ENCODE measurements around the gene SEPSECS.

Gene SEPSECS

DNA sequence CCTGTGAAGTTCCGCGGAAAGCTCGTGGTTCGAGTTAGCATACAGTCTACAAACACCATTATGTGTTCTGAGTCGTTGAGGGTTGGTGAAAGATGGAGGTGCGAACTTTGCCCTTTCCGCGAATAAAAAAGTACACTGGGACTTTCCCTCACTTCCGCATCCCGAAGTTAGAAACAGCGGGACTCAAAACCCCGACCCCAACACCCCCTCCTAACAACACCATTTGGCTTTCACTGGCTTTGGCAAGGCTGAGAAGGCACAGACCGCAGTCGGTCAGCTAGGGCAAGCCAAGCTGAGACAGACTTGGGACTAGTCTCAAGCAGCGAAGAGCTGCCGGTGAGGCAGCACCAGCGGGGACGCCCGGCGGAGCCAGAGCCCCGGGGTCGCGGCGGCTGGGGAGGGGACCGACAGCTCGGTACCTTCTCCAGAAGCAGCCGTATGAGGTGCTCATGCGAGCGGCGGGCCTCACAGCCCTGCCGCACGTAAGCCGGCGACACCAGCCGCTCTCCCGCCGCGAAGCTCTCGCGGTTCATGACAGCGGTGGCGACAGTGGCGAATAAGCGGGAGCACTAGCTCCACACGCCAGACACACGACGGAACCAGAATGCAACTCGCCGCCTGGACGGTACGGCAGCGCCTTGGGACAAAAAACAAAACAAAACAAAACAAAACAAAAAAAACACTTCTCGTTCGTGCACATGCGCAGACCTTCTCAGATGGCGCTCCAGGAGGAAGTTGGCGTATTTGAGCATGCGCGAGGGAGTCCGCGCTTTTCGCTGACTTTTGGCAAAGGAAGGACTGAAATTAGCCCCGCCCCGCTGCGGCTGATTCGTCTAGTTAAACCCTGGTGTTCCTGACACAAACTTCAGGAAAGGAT is at the start of gene SEPSECS:
Gene SEPSECS, minus strand, starts transcription at position 613 of the 877 bp plus-strand sequence. Its CDS starts 80 bp downstream, at position 533.
- peak; percentile 98 for DNase-seq (ENCODE audit: low read depth)
- peak within 1 kb of the TSS; percentile 91 for H3K4me3 ChIP-seq (ENCODE audit: control insufficient read depth, low read depth, low read length)
- TF ChIP-seq, protein P1, sequence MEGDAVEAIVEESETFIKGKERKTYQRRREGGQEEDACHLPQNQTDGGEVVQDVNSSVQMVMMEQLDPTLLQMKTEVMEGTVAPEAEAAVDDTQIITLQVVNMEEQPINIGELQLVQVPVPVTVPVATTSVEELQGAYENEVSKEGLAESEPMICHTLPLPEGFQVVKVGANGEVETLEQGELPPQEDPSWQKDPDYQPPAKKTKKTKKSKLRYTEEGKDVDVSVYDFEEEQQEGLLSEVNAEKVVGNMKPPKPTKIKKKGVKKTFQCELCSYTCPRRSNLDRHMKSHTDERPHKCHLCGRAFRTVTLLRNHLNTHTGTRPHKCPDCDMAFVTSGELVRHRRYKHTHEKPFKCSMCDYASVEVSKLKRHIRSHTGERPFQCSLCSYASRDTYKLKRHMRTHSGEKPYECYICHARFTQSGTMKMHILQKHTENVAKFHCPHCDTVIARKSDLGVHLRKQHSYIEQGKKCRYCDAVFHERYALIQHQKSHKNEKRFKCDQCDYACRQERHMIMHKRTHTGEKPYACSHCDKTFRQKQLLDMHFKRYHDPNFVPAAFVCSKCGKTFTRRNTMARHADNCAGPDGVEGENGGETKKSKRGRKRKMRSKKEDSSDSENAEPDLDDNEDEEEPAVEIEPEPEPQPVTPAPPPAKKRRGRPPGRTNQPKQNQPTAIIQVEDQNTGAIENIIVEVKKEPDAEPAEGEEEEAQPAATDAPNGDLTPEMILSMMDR (conservative IDR thresholded peaks at IDR 0.05; ENCODE audit: control insufficient read depth, insufficient read depth, low read depth, low read length): no peak

DNA sequence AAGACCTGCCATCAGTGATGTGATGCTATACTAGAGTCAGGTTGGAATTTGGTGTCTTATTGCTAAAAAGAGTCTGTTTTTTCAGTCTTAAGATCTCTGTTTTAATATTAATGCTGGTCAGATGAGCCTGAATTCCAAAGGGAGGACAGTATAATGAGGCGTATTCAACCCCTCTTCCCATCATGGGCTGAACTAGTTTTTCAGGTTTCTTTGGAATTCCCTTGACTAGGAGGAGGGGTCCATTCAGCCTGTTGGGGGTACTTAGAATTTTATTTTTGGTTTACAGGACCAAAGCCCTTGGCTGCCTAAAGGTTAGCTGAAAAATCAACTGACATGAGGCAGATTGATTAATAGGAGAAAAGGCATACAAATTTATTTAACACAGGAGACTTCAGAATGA is 49.5 kb upstream of the SEPSECS start:
- TF ChIP-seq, protein P1 (conservative IDR thresholded peaks at IDR 0.05; ENCODE audit: control insufficient read depth, insufficient read depth, low read depth, low read length): no peak
- no peak for DNase-seq (ENCODE audit: low read depth)
- H3K4me3 ChIP-seq (ENCODE audit: control insufficient read depth, low read depth, low read length): no peak overlapping the region

DNA sequence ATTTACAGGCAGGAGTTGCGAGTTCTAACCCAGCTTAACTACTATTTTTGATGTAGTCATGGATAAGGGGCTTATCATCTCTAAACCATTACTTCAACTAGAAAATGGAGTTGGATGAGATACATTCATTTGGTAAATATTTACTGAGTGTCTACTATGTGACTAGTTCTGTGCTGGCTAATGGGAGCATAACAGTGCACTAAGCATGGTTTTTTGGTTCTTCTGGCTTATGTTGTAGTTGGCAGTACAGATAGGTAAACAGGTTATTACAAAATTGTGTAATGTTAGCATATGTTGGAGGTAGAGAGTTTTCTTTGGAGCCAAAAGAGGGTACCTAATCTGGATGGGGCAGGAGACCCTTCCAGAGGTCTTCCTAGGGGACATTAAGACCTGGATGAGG is 47.7 kb upstream of the SEPSECS start:
- no peak overlapping the region for H3K4me3 ChIP-seq (ENCODE audit: control insufficient read depth, low read depth, low read length)
- TF ChIP-seq, protein P1 (conservative IDR thresholded peaks at IDR 0.05; ENCODE audit: control insufficient read depth, insufficient read depth, low read depth, low read length): no peak
- DNase-seq (ENCODE audit: low read depth): no peak

DNA sequence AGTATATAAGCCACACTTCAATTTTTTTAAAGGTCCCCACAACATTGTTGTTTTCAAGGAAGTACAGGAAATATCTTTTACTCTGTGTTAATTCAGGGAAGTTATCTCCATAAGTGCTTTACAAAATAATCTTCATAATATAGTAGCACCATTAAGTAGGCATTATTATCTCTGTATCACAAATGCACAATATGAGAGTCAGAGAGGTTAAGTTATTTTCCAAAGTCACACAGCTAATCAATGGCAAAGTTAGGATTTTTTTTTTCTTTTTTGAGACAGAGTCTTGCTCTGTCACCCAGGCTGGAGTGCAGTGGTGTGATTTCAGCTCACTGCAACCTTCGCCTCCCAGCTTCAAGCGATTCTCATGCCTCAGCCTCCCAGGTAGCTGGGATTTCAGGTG is 38.5 kb upstream of the SEPSECS start:
- TF ChIP-seq, protein P1 (conservative IDR thresholded peaks at IDR 0.05; ENCODE audit: control insufficient read depth, insufficient read depth, low read depth, low read length): no peak
- no peak for DNase-seq (ENCODE audit: low read depth)
- H3K4me3 ChIP-seq (ENCODE audit: control insufficient read depth, low read depth, low read length): no peak overlapping the region

DNA sequence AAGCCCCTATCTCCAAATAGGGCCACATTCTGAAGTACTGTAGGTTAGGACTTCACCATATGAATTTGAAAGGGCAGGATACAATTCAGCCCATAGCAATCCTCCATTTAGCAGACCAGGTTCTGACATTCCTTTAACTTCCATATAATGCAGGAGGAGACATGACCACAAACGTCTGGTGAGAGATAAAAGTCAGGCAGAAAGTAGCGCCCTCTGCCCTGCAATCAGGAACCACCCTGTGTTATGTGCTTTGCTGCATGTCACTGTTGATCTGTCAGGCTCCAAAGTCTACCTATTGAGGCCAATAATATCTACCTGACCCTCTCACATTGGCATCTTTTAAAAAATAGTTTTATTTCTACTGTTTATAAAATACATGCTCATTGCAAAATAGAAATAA is 30.2 kb upstream of the SEPSECS start:
- H3K4me3 ChIP-seq (ENCODE audit: control insufficient read depth, low read depth, low read length): no peak overlapping the region
- TF ChIP-seq, protein P1 (conservative IDR thresholded peaks at IDR 0.05; ENCODE audit: control insufficient read depth, insufficient read depth, low read depth, low read length): no peak
- no peak for DNase-seq (ENCODE audit: low read depth)

DNA sequence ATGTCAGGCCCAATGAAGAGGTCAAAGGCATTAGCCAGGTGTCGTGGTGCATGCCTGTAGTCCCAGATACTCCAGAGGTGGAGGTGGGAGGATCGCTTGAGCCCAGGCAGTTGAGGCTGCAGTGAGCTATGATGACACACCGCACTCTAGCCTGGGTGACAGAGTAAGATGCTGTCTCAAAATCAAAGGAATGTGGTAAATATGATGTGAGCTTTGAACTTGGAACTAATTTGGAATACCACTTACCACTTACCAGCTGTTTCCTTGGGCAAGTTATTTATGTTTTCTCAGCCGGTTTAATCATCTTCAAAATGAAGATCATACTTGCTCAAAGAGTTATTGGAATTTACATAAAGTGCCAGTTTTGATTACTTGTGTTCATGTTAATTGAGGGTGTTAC is 23.8 kb upstream of the SEPSECS start:
- no peak overlapping the region for H3K4me3 ChIP-seq (ENCODE audit: control insufficient read depth, low read depth, low read length)
- TF ChIP-seq, protein P1 (conservative IDR thresholded peaks at IDR 0.05; ENCODE audit: control insufficient read depth, insufficient read depth, low read depth, low read length): no peak
- DNase-seq (ENCODE audit: low read depth): no peak

Data from fibroblast of mammary gland (primary cell).